ENCODE results near the gene ZNF283.

The ZNF283 gene

DNA sequence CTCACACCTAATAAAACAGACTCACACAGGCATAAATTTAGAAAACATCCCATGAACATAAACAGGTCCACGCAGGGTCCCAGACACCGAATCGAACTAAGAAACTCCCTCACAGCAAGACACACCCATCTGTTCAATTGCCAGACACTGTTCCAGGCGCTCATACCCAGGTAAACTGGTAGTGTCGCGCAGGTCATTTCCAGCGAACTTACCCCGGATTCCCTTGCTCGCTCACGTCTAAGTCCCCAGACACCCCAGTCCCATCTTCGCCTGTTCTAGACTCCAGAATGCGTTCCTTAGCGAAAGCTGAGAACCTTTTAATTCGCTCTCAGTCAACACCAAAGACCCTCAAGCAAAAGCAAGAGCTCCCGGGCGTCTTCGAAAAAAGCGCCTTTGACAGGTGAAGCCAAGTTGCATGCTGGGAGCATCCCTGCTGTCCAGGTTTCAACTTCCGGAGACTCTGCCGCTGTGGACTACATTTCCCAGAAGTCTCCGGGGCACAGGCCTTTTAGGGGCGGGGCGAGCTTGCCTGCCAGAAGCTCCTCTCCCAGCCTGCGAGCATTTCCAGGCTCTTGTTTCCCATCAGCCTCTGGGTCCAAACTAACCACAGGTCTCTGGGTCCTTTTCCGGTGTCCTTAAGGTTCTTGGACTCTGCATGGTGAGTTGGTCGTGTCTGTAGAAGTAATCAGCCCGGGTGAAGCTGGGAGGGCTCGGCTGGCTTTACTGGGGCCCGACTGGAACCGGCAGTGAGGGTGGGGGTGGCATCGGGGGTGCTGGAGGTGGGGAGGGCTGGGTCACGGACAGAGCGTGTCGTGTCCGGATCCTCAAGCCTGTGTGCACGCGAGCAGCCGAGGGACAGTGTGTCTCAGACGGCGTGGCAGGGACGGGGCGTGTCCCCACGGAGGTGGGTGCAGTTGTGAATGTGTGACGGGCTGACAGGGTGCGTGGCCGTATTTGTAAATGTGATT is at the start of gene ZNF283:
Gene ZNF283 (plus strand): TSS at position 535 of the 968 bp plus-strand sequence. CDS start 6,184 bp downstream, outside the sequence.
- peaks cover 15% of the 10 kb centered on the region for H3K4me1 Mint-ChIP-seq
- H3K27me3 Mint-ChIP-seq (ENCODE audit: low read depth, poor library complexity), result peaks cover 40% of the 10 kb centered on the region
- peak within 1 kb of the TSS; percentile 48 for H3K27ac Mint-ChIP-seq
- H3K36me3 Mint-ChIP-seq (ENCODE audit: low read depth), result peaks cover 57% of the 10 kb centered on the region
- TF ChIP-seq, protein P1, sequence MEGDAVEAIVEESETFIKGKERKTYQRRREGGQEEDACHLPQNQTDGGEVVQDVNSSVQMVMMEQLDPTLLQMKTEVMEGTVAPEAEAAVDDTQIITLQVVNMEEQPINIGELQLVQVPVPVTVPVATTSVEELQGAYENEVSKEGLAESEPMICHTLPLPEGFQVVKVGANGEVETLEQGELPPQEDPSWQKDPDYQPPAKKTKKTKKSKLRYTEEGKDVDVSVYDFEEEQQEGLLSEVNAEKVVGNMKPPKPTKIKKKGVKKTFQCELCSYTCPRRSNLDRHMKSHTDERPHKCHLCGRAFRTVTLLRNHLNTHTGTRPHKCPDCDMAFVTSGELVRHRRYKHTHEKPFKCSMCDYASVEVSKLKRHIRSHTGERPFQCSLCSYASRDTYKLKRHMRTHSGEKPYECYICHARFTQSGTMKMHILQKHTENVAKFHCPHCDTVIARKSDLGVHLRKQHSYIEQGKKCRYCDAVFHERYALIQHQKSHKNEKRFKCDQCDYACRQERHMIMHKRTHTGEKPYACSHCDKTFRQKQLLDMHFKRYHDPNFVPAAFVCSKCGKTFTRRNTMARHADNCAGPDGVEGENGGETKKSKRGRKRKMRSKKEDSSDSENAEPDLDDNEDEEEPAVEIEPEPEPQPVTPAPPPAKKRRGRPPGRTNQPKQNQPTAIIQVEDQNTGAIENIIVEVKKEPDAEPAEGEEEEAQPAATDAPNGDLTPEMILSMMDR (IDR thresholded peaks at IDR 0.05), result no peak
- peak within 1 kb of the TSS; percentile 97 for H3K4me3 Mint-ChIP-seq
- DNase-seq, result peak; percentile 88
- H3K9me3 Mint-ChIP-seq, result peaks cover 66% of the 10 kb centered on the region

DNA sequence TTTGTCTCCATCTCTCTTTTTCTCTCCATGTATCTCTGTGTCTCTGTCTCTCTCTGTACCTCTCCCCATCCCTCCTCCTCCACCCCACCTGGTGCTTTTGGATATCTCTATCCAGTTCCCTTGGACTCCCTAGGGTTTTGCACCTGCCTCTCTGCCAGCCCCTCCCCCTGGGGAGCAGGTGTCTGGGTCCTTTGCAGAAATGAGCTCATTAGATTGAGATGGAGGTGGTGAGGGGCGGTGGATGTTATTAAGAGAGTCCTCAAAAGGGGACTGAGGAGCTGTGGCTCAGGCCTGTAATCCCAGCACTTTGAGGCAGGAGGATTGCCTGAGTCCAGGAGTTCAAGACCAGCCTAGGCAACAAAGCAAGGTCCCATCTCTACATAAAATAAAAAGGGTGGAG is 48.5 kb upstream of the ZNF283 start:
- TF ChIP-seq, protein P1 (IDR thresholded peaks at IDR 0.05), result no peak
- H3K36me3 Mint-ChIP-seq (ENCODE audit: low read depth), result no peaks in the 10 kb centered on the region
- H3K4me1 Mint-ChIP-seq, result peaks cover 69% of the 10 kb centered on the region
- no peak overlapping the region for H3K4me3 Mint-ChIP-seq
- no peaks in the 10 kb centered on the region for H3K9me3 Mint-ChIP-seq
- peaks cover 65% of the 10 kb centered on the region for H3K27me3 Mint-ChIP-seq (ENCODE audit: low read depth, poor library complexity)
- H3K27ac Mint-ChIP-seq, result no peak overlapping the region
- DNase-seq, result no peak

DNA sequence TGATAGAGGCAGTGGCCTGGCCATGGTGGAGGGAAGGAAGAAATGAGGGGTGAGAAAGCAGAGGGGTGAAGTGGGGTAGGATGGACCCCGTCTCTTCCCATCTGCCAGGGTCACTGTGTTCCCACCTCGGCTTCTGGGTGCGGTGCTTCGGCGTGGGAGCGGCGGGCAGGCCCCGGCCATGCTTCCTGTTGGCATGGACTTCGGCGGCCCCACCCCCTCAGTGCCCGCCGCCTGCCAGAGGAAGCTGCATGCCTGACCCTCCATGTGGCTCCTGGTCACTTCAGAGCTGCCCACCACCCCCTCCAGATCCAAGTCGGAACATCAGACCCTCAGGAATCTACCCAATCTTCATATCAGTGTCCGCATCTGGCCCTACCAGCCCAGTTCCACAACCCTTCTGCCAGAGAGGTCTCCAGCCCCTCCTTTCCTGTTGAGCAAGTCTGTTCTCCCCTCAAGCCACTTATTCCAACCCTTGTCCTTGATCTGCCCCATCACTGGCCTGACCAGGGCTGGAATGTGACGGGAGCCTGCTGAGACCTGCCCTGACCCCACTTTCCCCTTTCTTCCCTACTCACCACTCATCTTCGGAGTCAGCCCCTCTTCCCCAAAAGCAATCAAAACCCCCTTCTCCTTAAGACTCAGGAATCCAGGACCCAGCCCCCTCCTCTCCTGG is 47.8 kb upstream of the ZNF283 start:
- Mint-ChIP-seq H3K36me3 (ENCODE audit: low read depth) (no peaks in the 10 kb centered on the region), H3K27ac (peak overlapping the region; percentile 12), H3K27me3 (ENCODE audit: low read depth, poor library complexity) (peaks cover 64% of the 10 kb centered on the region), H3K4me1 (peaks cover 72% of the 10 kb centered on the region), H3K4me3 (no peak overlapping the region), H3K9me3 (no peaks in the 10 kb centered on the region)
- TF ChIP-seq, protein P1 (IDR thresholded peaks at IDR 0.05), result no peak
- no peak for DNase-seq

DNA sequence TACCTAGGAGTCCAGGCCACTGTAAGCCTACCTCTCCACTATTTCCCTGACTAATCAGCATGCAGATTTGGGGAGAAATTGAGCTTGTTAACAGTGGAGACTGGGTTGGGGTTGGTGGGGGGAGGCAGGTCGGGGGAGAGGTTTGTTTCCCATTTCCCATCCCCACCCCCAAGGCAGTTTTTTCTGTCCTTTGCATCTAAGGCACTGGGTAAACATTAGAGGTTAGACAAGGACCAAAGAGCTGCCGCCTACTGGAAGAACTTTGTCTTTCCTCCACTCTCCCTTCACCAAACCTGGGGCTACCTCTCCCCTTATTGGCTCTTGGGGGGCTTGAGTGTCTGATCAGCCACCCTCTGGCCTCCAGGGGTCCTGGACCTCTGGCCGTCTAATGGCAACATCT is 47.3 kb upstream of the ZNF283 start:
- H3K27me3 Mint-ChIP-seq (ENCODE audit: low read depth, poor library complexity), result peaks cover 60% of the 10 kb centered on the region
- no peak overlapping the region for H3K4me3 Mint-ChIP-seq
- TF ChIP-seq, protein P1 (IDR thresholded peaks at IDR 0.05), result no peak
- no peaks in the 10 kb centered on the region for H3K9me3 Mint-ChIP-seq
- peak overlapping the region; percentile 12 for H3K27ac Mint-ChIP-seq
- no peak for DNase-seq
- H3K4me1 Mint-ChIP-seq, result peaks cover 70% of the 10 kb centered on the region
- no peaks in the 10 kb centered on the region for H3K36me3 Mint-ChIP-seq (ENCODE audit: low read depth)

DNA sequence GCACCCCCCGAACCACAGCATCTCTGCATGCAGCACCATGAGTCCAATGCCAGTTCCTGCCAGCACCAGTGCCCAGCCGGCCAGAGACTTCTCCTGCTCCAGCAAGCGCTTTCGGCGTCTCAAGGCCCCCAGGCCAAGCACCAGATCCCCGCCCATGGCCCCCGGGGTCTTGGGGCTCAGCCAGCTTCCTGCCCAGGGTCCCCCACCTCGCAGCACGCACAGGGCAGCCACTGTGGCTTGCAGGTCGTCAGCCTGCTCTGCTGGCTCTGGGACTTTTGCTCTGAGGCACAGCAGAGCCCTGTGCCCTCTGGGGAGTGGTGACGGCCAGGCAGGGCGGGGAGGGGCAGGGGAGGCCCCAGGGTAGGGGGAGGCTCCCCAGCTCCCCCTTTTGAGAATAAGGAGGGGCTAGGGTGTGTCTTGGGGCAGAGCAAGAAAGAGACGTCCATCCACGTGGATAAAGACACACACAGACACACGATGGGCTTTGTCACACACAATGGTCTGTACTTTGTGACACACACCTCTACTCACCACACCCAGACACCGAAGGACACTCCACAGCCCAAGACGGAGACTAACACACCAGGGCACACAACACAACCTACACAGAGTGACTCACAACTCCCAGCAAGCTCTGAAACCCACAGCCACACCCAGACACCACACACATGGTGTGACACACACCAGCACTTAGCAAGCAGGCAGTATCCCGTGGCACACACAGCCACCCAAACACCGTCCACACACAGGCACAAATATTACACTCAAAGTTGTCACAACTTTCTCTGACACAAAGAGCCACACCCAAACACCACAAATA is 46.2 kb upstream of the ZNF283 start, which contains the start of gene KCNN4:
Gene KCNN4 (minus strand): TSS at position 268 of the 820 bp plus-strand sequence. CDS start 112 bp downstream, at position 156.
- Mint-ChIP-seq H3K4me3 (no peak within 1 kb of the TSS), H3K27ac (no peak within 1 kb of the TSS), H3K36me3 (ENCODE audit: low read depth) (no peaks in the 10 kb centered on the region), H3K9me3 (no peaks in the 10 kb centered on the region), H3K27me3 (ENCODE audit: low read depth, poor library complexity) (peaks cover 49% of the 10 kb centered on the region), H3K4me1 (peaks cover 63% of the 10 kb centered on the region)
- TF ChIP-seq, protein P1 (IDR thresholded peaks at IDR 0.05), result no peak
- no peak for DNase-seq

All from nephron progenitor cell (in vitro differentiated cells).